GM12878 (cell line): Measurements from ENCODE around the gene CDON. TPM values are rescaled to one million over a fixed set of nuclear protein-coding genes. Genes with fewer than 3 reads are reported as not detected.

Source experiments
- ATAC-seq: fragments of 200-7000 bp; cut with Tn5 transposase; 3 replicates; pipeline ENCODE4 v1.9.1; 2020; ENCODE audit warnings: mild to moderate bottlenecking, moderate library complexity
- BruUV-seq: library from RNA; stranded (reverse); fragments of 400-500 nt; replicated peaks from 2 replicates; lab custom pipeline; 2021; lab: Mats Ljungman, UMichigan
- CTCF ChIA-PET: fragments of 300-600 bp; sonication (Branson Sonifier 250); formaldehyde crosslinking; extraction: SDS; loops from one replicate; lab custom pipeline; 2021; ENCODE audit warnings: inconsistent platforms; lab: Yijun Ruan, JAX
- POLR2A ChIA-PET: fragments of 350-600 bp; formaldehyde crosslinking; extraction: SDS; loops from one replicate; lab custom pipeline; 2021; ENCODE audit warnings: inconsistent platforms; lab: Charles Lee
- RAD21 ChIA-PET: fragments of 300-600 bp; sonication (Branson Sonifier 250); formaldehyde crosslinking; loops from one replicate; lab custom pipeline; 2023; ENCODE audit warnings: antibody characterized with exemption; ENCODE audit not compliant: unreplicated experiment; lab: Charles Lee
- SMC1A ChIA-PET: fragments of 300-600 bp; sonication (Branson Sonifier 250); formaldehyde crosslinking; loops from one replicate; lab custom pipeline; 2023; ENCODE audit not compliant: unreplicated experiment, uncharacterized antibody; lab: Charles Lee
- DNase-seq: peaks from one replicate; pipeline ENCODE4 v3.0.0-alpha.2; 2011; ENCODE audit warnings: low read depth, low spot score
- FAIRE-seq: peaks from 3 replicates; lab custom pipeline; 2011; peaks lifted over from hg19 to GRCh38; lab: Jason Lieb, UNC
- H2AFZ ChIP-seq: 2 replicates; pipeline ENCODE4 v1.6.0; 2011; ENCODE audit warnings: low read depth, low read length, control low read depth; ENCODE audit not compliant: control insufficient read depth
- H3K27ac ChIP-seq: 2 replicates; pipeline ENCODE4 v1.5.1; 2011; ENCODE audit warnings: control low read depth; ENCODE audit not compliant: control insufficient read depth, insufficient read depth
- H3K27me3 ChIP-seq, 2 experiments: replicated peaks in 1 of 2; 2 replicates each; pipeline versions ENCODE4 v1.6.0 to v1.6.1; 2011; ENCODE audit warnings: low read length in 1 of 2; ENCODE audit not compliant: control insufficient read depth in 2 of 2, insufficient read depth in 2 of 2
- H3K36me3 ChIP-seq, 2 experiments: 2 replicates each; pipeline ENCODE4 v1.5.1; 2011; ENCODE audit warnings: low read length in 1 of 2; ENCODE audit not compliant: control insufficient read depth in 2 of 2, insufficient read depth in 2 of 2
- H3K4me1 ChIP-seq: 2 replicates; pipeline ENCODE4 v1.6.1; 2011; ENCODE audit warnings: mild to moderate bottlenecking, low read length, moderate library complexity, mixed read lengths; ENCODE audit not compliant: control insufficient read depth, insufficient read depth
- H3K4me2 ChIP-seq: 2 replicates; pipeline ENCODE4 v1.6.0; 2011; ENCODE audit warnings: control low read depth; ENCODE audit not compliant: control insufficient read depth, insufficient read depth
- H3K4me3 ChIP-seq: fragments of 200-600 bp; sonication (generic); 2 replicates; pipeline ENCODE4 v1.5.1; 2016
- H3K79me2 ChIP-seq: 2 replicates; pipeline ENCODE4 v1.6.0; 2011; ENCODE audit warnings: low read length; ENCODE audit not compliant: control insufficient read depth, insufficient read depth
- H3K9ac ChIP-seq: 2 replicates; pipeline ENCODE4 v1.8.0; 2011; ENCODE audit warnings: low read length, control low read depth, mixed read lengths; ENCODE audit not compliant: control insufficient read depth, insufficient read depth
- H3K9me3 ChIP-seq: replicated peaks from 3 replicates; pipeline ENCODE4 v1.5.1; 2011; ENCODE audit warnings: mild to moderate bottlenecking, low read length; ENCODE audit not compliant: control insufficient read depth, insufficient read depth
- H4K20me1 ChIP-seq: 2 replicates; pipeline ENCODE4 v1.6.0; 2011; ENCODE audit not compliant: control insufficient read depth, insufficient read depth
- ATF2 ChIP-seq: IDR thresholded peaks from 2 replicates; pipeline ENCODE4 v1.6.1; 2012; ENCODE audit warnings: low read length, inconsistent platforms
- CUX1 ChIP-seq: IDR thresholded peaks from 2 replicates; pipeline ENCODE4 v1.6.1; 2012; ENCODE audit warnings: improper control_type of control experiment, low read depth, low read length; ENCODE audit not compliant: insufficient replicate concordance
- HCFC1 ChIP-seq: fragments of 150-350 bp; IDR thresholded peaks from 2 replicates; pipeline ENCODE4 v1.6.1; 2014; ENCODE audit warnings: low read length
- JUNB ChIP-seq: IDR thresholded peaks from 2 replicates; pipeline ENCODE4 v1.6.1; 2016; ENCODE audit warnings: antibody characterized with exemption, mild to moderate bottlenecking
- KLF5 ChIP-seq: fragments of 450-650 bp; IDR thresholded peaks from 2 replicates; pipeline ENCODE4 v1.6.1; 2014; ENCODE audit warnings: mild to moderate bottlenecking; ENCODE audit not compliant: partially characterized antibody
- NBN ChIP-seq: fragments of 450-650 bp; IDR thresholded peaks from 2 replicates; pipeline ENCODE4 v1.6.1; 2016
- NFIC ChIP-seq: IDR thresholded peaks from 2 replicates; pipeline ENCODE4 v1.6.1; 2012; ENCODE audit warnings: low read depth, mild to moderate bottlenecking, inconsistent platforms, low read length, moderate library complexity
- NFYA ChIP-seq: IDR thresholded peaks from 2 replicates; pipeline ENCODE4 v1.6.1; 2011; ENCODE audit warnings: low read depth, mild to moderate bottlenecking, low read length, improper control_type of control experiment, borderline replicate concordance
- PML ChIP-seq: IDR thresholded peaks from 2 replicates; pipeline ENCODE4 v1.6.1; 2012; ENCODE audit warnings: low read length, inconsistent platforms
- POLR2AphosphoS2 ChIP-seq: IDR thresholded peaks from 2 replicates; pipeline ENCODE4 v1.6.1; 2011; ENCODE audit warnings: low read depth, mild to moderate bottlenecking, low read length, improper control_type of control experiment, moderate library complexity
- SRF ChIP-seq, 2 experiments: IDR thresholded peaks; 2 replicates each; pipeline ENCODE4 v1.6.1; 2011; ENCODE audit warnings: low read depth in 2 of 2, low read length in 2 of 2, mild to moderate bottlenecking in 1 of 2, moderate library complexity in 1 of 2
- ZNF217 ChIP-seq: fragments of 450-650 bp; IDR thresholded peaks from 2 replicates; pipeline ENCODE4 v1.6.1; 2017; ENCODE audit warnings: antibody characterized with exemption, mild to moderate bottlenecking
- WGBS: methylation state at CpG from one replicate; pipeline ENCODE4 v1.1.6; 2016; ENCODE audit warnings: low lambda C conversion rate; ENCODE audit not compliant: insufficient replicate concordance, insufficient coverage; ENCODE audit errors: missing lambda C conversion rate; 5-methylcytosine and 5-hydroxymethylcytosine counted together
- in situ Hi-C: fragments of 300-500 bp; cut with MboI; formaldehyde crosslinking; loops from 9 replicates; pipeline ENCODE4 v1.14.3; 2018; ENCODE audit warnings: mixed read lengths
- intact Hi-C: fragments of 100-400 bp; cut with micrococcal nuclease; formaldehyde crosslinking; loops from one replicate; pipeline ENCODE4 v1.14.2; 2022; ENCODE audit not compliant: unreplicated experiment
- polyA plus RNA-seq, 11 experiments: library from polyadenylated mRNA; depleted of rRNA in 4 of 11; unstranded in 6 of 11; stranded (reverse) in 5 of 11; fragments of >200 nt; fragmentation: Nextera tagmentation in 4 of 11; fragmentation: Illumina TruSeq in 1 of 11; extraction: Ambion mirVana in 4 of 11; extraction: Trizol in 1 of 11; gene quantifications; 1 replicate in 1 of 11; 2 replicates in 10 of 11; pipeline versions ENCODE4 v1.2.1 to v1.2.3, GENCODE V29; 2011 to 2016; ENCODE audit warnings: inconsistent platforms in 2 of 11, missing spikeins in 2 of 11, low read depth in 1 of 11
- total RNA-seq, 4 experiments: library from RNA; depleted of rRNA in 3 of 4; stranded (reverse); fragments of >200 nt in 3 of 4; fragmentation: Illumina TruSeq in 1 of 4; extraction: Trizol in 1 of 4; gene quantifications; 2 replicates each; pipeline versions ENCODE4 v1.2.1 to v1.2.3, GENCODE V29; 2013 to 2021

The CDON gene
- total and polyA plus RNA-seq, 10 of the 15 experiments (the other 5 are each of a cell fraction or from before 2014, with no cell fraction given), result 0.07 to 4.2 (median 0.36) TPM

DNA sequence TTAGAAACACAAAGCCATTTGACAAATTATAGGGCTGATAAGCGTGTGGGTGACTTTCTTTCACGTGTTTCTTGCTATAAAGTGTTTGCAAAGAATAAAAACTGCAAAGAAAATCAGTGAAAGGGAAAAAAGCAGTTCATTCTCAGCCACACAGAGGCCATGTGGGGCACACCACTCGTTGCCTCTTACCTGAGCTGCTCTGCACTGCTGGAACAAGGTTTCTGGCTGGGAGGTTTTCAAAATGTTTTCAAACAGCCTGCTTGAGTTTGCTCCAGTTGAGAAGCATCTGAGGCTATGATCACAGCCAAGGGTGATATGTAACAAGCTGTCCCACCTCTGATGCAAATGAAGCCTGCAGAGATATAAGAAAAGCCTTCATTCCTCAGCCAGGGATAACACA, 131.6 kb downstream of the CDON start:
- Histone ChIP-seq H3K4me2 (no peak overlapping the region), H3K79me2 (no peaks in the 10 kb centered on the region), H3K9ac (no peak overlapping the region), H3K4me1 (no peaks in the 10 kb centered on the region), H4K20me1 (no peaks in the 10 kb centered on the region), H3K36me3 (no peaks in the 10 kb centered on the region), H2AFZ (no peak overlapping the region), H3K4me3 (no peak overlapping the region), H3K9me3 (no peaks in the 10 kb centered on the region), H3K27ac (no peak overlapping the region), H3K27me3 (no peaks in the 10 kb centered on the region; a peak in 1 of 4 replicates)
- ATAC-seq (no peak), DNase-seq (no peak), FAIRE-seq (no peak)
- ChIA-PET RAD21 (interaction anchor here (0.6 to 1.3 kb wide), 2 partner anchors 95 to 263 kb away, joined by 3 to 5 read pairs; no protein-coding TSS in a partner anchor), SMC1A (interaction anchor here (1.2 to 2.7 kb wide), 2 partner anchors 9 to 262 kb away, joined by 3 to 10 read pairs; no protein-coding TSS in a partner anchor), POLR2A (interaction anchor here (0.6 kb wide), 1 partner anchor 131 kb away, joined by 3 read pairs; no protein-coding TSS in a partner anchor), CTCF (interaction anchor here (0.6 to 1.9 kb wide), 4 partner anchors 10 to 262 kb away, joined by 3 to 11 read pairs (median 6); no protein-coding TSS in a partner anchor)
- WGBS, result 1% methylated on average over 3 of the region's 3 CpGs
- TF ChIP-seq SRF (IDR thresholded peaks at IDR 0.05; ENCODE audit: low read depth in 2 of 2, low read length in 2 of 2) (no peak), ZNF217 (no peak), JUNB (no peak)
- no TSS peak for BruUV-seq
- in situ Hi-C loops, result no loop called here
- intact Hi-C loops, result no loop called here

DNA sequence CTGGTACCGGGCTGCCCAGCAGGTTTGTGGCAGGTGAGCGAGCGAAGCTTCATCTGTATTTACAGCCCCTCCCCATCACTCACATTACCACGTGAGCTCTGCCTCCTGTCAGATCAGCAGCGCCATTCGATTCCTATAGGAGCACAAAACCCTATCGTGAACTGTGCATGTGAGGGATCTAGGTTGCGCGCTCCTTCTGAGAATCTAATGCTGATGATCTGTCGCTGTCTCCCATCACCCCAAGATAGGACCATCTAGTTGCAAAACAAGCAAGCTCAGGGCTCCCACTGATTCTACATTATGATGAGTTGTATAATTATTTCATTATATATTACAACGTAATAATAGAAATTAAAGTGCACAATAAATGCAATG, 132.6 kb downstream of the CDON start:
- RAD21 ChIA-PET, result no interaction called here
- no peak for FAIRE-seq
- Histone ChIP-seq H3K79me2 (no peaks in the 10 kb centered on the region), H3K27me3 (no peaks in the 10 kb centered on the region; a peak in 1 of 4 replicates), H4K20me1 (no peaks in the 10 kb centered on the region), H3K9ac (no peak overlapping the region), H3K36me3 (no peaks in the 10 kb centered on the region), H3K27ac (no peak overlapping the region), H3K4me2 (no peak overlapping the region), H3K9me3 (no peaks in the 10 kb centered on the region), H2AFZ (no peak overlapping the region), H3K4me3 (no peak overlapping the region), H3K4me1 (no peaks in the 10 kb centered on the region)
- intact Hi-C loops, result no loop called here
- SMC1A ChIA-PET, result no interaction called here
- no peak for ATAC-seq
- CTCF ChIA-PET, result interaction anchor here (1.2 to 3.8 kb wide), 2 partner anchors 8 to 263 kb away, joined by 3 to 18 read pairs; no protein-coding TSS in a partner anchor
- POLR2A ChIA-PET, result no interaction called here
- BruUV-seq, result no TSS peak
- in situ Hi-C loops, result no loop called here
- 56% methylated on average over 11 of the region's 11 CpGs for WGBS
- DNase-seq, result no peak
- TF ChIP-seq JUNB, result no peak
- TF ChIP-seq POLR2AphosphoS2, result no peak
- no peak for TF ChIP-seq NBN
- TF ChIP-seq NFYA, result no peak
- no peak for TF ChIP-seq ATF2
- TF ChIP-seq PML, result no peak
- TF ChIP-seq HCFC1, result no peak
- TF ChIP-seq CUX1, result no peak
- no peak for TF ChIP-seq KLF5
- TF ChIP-seq NFIC, result no peak
